GM21526 (cell line): ENCODE results near the gene CEP290.

Experiments
- ATAC-seq: cut with Tn5 transposase; IDR thresholded peaks from one replicate; pipeline ENCODE4 v1.9.1; 2021; ENCODE audit warnings: moderate library complexity; ENCODE audit not compliant: unreplicated experiment, low FRiP score

The CEP290 gene

GRCh38 chr12:88141774-88142609 lies at the start of gene CEP290, which contains the start of gene TMTC3:
TSS of gene CEP290 (minus strand) at chr12:88142088. CDS start at chr12:88141307, 781 bp downstream.
TSS of gene TMTC3 (plus strand) at chr12:88142307. CDS start at chr12:88148316, 6,009 bp downstream.
- peak; percentile 97 for ATAC-seq

GRCh38 chr12:88188180-88188579 lies 46.3 kb upstream of the CEP290 start:
- no peak for ATAC-seq

DNA sequence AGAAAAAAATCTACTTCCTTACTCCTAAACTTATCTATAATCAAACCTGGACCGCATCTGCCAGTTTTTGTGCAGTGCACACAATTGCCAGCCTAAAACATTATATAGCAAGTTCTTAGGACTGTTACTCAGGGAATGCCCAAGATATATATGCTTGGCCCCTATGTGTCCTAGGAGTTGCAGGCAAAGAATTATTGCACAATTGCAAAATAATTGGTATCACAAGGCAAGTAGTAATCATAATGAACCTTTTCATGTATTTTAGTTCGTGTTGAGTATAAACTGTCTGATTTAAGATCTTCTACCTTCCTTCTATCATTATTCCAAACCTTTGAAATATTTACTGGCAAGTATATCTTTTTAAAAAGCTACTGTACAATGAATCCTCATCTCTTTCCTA lies 45.7 kb upstream of the CEP290 start:
- no peak for ATAC-seq

- no peak for ATAC-seq
These were observed 44.1 kb upstream of the CEP290 start for GRCh38 chr12:88185988-88186387.

DNA sequence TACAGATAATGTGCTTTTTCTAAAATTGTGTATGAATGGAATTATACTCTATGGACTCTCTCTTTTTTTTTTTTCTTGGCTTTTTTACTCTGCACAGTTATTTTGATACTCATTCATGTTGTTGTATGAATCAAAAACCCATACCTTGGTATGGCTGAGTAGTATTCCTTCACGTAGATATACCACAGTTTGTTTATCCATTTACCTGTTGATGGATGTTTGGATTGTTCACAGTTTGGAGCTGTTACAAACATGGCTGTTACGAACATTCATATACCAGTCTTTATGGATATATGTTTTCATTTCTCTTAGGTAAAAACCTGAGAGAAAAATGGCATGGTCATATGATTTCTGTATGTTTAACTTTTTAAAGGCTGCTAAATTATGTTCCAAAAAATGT lies 43.4 kb upstream of the CEP290 start:
- ATAC-seq: no peak

DNA sequence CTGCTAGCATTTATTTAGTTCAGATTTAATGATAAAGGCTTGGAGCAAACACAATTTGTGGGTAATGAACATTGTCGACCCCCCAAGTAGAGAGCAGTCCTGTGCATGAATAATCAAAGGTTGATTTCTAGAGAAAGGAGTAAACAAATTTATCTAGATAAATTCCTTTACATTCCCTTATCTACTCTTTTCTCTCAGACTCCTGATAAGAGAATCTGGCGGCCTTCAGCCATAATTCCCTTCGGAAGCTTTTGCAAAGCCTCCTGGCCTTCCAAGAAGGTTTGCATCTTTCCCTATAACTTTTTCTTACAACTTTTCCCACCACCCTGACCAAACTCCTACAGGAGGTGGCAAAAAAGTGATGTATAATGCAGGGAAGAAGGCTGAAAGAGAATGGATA lies 42.3 kb upstream of the CEP290 start:
- ATAC-seq: no peak

- ATAC-seq: no peak
These were observed 40.5 kb upstream of the CEP290 start for GRCh38 chr12:88182416-88182815.

GRCh38 chr12:88181881-88182280 lies 40.0 kb upstream of the CEP290 start:
- no peak for ATAC-seq

DNA sequence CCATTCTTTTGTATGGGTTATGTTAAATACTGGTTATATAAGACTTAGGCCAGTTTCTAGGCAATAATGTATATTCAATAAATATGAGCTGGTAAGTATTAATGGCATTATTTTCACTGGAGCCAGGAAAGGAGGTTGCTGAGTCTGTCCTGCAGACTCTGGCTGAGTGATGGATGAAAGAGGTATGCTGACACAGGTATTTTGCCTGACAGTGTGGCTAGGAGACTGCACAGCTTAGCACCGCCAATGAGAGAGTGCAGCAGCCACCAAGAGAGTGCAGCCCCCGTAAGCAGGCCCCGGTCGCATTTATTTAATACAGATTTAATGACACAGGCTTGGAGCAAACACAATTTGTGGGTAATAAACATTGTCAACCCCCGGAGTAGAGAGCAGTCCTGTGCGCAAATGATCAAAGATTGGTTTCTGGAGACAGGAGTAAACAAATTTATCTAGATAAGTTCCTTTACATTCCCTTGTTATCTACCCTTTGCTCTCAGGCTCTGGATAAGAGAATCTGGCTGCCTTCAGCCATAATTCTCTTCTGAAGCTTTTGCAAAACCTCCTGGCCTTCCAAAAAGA lies 37.6 kb upstream of the CEP290 start:
- ATAC-seq: no peak

- ATAC-seq: no peak
These were observed 33.7 kb upstream of the CEP290 start for GRCh38 chr12:88175544-88175943.

DNA sequence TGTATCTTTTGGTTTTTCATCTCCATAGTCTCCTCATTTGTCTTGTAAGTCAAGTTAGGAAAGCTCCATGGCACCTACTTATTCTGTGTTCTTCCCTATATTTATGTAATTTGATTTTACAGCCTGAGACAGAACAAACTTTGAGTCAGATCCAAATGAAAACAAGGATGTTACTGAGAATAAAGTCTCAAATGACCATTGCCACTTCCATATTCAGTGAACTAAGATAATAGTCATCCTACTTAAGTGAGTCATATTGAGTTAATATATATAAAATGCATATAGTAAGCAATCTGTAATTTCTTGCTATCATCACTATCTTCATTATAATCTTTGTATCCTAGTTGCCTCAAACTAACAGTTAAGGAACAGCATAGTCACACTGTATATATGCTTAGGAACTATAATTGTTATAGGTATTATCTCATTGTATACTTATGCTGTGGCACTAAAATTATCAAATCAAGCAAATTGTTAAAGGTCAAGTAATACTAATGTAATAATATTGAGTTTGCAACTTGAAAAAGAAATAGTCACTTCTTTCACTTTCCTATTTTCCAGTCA lies 31.0 kb upstream of the CEP290 start:
- ATAC-seq: no peak

DNA sequence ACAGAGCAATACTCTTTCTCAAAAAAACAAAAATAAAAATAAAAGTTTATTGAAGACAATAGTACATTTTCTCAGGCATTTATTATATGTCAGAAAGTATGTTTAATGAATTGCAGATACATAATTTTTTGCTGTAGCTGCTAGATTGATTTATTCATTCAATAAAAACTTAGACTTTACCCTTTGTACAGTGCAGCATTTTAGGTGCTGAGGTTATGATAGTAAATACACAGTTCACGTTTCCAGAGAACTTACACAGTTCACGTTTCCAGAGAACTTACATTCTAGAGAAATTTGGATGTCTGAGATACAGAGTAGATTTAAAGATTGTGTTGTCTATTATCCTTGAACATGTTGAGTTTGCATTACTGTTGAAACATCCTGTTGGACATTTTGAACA lies 25.5 kb upstream of the CEP290 start:
- ATAC-seq: no peak

- ATAC-seq: no peak
These were observed 24.3 kb upstream of the CEP290 start for GRCh38 chr12:88166179-88166578.

DNA sequence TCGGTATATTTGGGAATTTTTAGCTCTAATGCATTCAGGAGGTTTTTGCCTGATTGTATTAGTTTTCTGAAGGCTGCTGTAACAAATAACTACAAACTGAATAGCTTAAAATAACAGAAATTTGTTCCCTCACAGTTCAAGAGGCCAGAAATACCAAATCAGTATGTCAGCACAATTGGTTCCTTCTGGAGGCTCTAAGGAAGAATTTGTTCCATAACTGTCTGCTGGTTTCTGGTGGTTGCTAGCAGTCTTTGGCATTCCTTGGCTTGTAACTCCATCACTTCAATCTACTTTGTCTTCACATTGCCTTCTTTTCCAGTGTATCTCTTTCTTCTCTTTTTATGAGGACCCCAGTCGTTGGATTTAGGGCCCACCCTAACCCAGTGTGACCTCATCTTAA lies 21.5 kb upstream of the CEP290 start:
- ATAC-seq: no peak

GRCh38 chr12:88156075-88156654 lies 14.3 kb upstream of the CEP290 start:
- ATAC-seq: no peak

DNA sequence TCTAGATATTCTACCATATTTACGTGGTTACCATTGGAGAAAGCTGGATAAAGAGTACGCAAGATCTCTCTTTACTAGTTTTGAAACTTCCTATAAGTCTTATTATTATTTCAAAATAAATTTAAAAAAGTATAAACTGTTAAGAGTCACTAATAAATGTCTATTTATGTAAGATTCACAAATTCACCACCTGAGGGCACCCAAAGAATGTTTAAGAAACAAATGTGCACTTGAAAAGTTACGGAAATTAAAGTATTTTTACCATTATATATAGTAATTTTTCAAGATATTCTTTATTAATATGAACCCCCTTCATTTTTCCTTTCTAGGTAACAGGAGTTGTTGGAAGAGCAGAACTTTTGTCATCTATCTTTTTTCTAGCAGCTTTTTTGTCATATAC lies 12.1 kb upstream of the CEP290 start:
- ATAC-seq: no peak

- no peak for ATAC-seq
These were observed 8.2 kb upstream of the CEP290 start for GRCh38 chr12:88150063-88150462.

DNA sequence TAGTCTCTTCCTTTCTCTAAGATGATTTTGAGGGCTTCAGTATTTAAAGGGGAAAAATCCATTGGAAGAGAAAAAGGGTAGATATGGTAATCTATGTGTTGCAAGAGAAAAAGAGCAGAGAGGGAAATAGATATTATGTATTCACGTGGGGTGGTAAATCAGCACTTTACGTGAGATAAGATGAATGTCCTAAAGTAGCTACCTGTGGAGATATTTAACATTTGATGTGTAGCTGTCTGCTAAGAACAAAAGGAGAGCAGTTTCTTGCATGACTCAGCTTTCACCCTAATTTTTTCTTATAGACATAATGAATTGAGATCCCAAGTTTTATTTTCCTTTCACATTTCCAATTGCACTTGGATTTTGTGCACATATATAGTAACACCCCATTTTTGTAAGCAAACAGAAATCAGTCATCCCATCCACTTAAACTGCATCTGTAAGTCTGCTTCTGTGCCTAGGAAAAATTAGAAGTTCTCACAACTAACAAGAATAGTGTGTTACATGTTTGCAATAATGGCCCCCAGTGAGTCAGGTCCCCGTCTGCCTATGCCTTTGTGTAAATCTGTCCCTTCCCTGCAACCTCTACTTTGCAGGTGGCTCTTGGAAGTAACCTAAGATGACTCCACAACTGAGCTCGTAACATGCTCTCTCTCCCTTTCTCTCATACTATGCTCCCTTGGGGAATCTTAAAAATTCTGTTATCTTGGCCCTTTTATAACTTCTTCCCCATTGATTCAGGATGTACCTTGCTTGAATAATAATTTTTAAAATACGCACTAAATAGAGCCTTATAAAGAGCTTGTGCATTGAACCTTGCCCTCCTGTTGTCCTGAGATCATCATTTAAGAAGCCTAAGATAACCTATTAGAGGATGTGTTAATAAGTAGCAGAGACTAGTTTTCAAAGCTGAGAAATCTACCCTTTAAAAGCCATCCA lies 3.9 kb upstream of the CEP290 start:
- no peak for ATAC-seq

DNA sequence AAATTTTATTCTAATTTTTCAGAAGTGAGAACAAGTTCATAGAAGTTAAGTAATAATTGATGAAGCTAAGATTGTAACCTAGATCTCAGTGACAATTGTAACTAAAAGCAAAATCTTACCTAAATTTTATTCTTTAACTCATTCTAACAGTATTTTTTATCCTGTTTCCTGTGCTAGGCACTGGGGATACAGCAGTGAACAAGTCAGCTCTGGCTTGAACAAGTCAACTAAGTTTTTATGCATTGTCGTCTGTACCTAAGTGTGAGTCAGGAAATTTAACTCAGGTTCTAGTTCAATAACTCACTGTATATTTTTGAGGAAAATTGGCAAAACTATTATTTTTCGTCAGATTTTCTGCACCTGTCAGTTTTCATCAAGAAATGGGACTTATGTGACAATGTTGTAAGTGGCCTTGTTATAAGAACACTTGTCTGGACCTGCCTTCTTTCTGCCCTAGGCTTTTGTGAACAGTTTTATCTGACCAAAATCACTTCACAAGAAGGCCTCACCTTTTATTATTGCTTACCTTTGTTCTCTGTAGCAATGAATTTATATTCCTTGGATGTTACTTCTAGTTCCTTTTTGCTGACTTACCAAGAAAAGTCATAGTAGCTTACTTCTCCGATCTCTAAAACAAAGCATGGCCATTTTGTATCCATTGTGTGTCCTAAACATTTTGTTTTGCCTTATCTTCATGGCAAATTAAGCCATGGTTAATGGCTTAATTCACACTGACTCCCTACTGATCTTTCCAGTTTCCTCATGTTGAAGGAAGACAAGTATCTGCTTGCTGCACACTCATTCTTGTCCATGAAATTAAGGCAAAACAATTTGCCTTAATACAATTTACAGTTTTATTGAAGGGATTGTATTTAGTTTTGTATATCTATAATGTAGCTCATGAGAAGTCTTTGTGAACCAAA lies 2.9 kb upstream of the CEP290 start:
- no peak for ATAC-seq
